Tibial nerve (tissue), 4 donors: ENCODE data around the gene STK26. TPM values are rescaled to one million over a fixed set of nuclear protein-coding genes. Genes with fewer than 3 reads are reported as not detected.
A peak's percentile ranks its signal among the peaks of the same experiment; 100 is the strongest.

ENCODE experiments used
- DNase-seq, 2 donors: peaks; one replicate each; pipeline ENCODE4 v3.0.0-alpha.2; 2019; ENCODE audit warnings: low spot score in 2 of 2
- H3K27ac ChIP-seq, 4 donors: fragments of 200-600 bp; sonication (generic) in 3 of 4; one replicate each; pipeline ENCODE4 v1.5.1; 2017 to 2019; ENCODE audit warnings: mild to moderate bottlenecking in 1 of 4
- H3K27me3 ChIP-seq, 2 donors: fragments of 200-600 bp; sonication (generic) in 1 of 2; one replicate each; pipeline versions ENCODE4 v1.5.1 to v1.6.0; 2017 to 2019
- H3K36me3 ChIP-seq, 3 donors: fragments of 200-600 bp; sonication (generic); one replicate each; pipeline ENCODE4 v1.5.1; 2018 to 2019
- H3K4me1 ChIP-seq, 4 donors: fragments of 200-600 bp; sonication (generic) in 3 of 4; one replicate each; pipeline ENCODE4 v1.5.1; 2017 to 2019
- H3K4me3 ChIP-seq, 4 donors: fragments of 200-600 bp; sonication (generic) in 3 of 4; one replicate each; pipeline ENCODE4 v1.5.1; 2017 to 2019; ENCODE audit warnings: mild to moderate bottlenecking in 1 of 4, moderate library complexity in 1 of 4
- H3K9me3 ChIP-seq, 4 donors: fragments of 200-600 bp; sonication (generic) in 3 of 4; one replicate each; pipeline ENCODE4 v1.5.1; 2017 to 2019
- CTCF ChIP-seq, 5 experiments: fragments of 200-600 bp in 3 of 5; fragments of 450-650 bp in 2 of 5; sonication (generic) in 3 of 5; IDR thresholded peaks; one replicate each; pipeline ENCODE4 v1.5.1; 2016 to 2019; ENCODE audit warnings: antibody characterized with exemption in 5 of 5, mild to moderate bottlenecking in 3 of 5, moderate library complexity in 2 of 5
- EP300 ChIP-seq, 2 donors: sonication (generic); formaldehyde crosslinking; IDR thresholded peaks; one replicate each; pipeline ENCODE4 v1.6.1; 2017; ENCODE audit warnings: antibody characterized with exemption in 2 of 2, mild to moderate bottlenecking in 1 of 2
- POLR2A ChIP-seq, 2 donors: fragments of 450-650 bp; IDR thresholded peaks; one replicate each; pipeline ENCODE4 v1.6.1; 2017; ENCODE audit warnings: antibody characterized with exemption in 2 of 2, mild to moderate bottlenecking in 2 of 2, moderate library complexity in 2 of 2
- WGBS, 2 donors: methylation state at CpG; one replicate each; pipeline ENCODE4 v1.1.5; 2018; 5-methylcytosine and 5-hydroxymethylcytosine counted together
- total RNA-seq, 4 donors: library from RNA; depleted of rRNA; stranded (reverse); fragments of >200 nt; gene quantifications; one replicate each; pipeline ENCODE4 v1.1.0, GENCODE V29; 2016

The STK26 gene
- total RNA-seq, 4 donors from 2014 or later: 1.7 to 3.9 (median 2.0) TPM

DNA sequence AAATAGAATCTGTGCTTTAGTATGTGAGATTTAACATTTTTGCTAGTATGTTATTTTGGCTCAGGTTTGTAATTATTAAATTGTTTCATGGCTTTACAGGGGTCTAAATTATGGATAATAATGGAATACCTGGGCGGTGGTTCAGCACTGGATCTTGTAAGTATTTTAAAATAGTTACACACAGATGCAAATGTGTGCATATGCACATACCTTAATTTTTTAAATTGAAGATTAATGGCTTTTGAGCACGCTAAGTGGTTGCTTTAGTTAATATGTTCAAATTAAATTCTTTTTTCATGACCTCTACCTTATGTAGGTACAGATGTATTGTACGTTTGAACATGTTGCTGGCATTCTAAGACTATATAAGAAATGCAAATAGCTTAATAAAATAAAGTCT is 40.2 kb downstream of the STK26 start:
- TF ChIP-seq POLR2A (IDR thresholded peaks at IDR 0.05) (no peak), EP300 (IDR thresholded peaks at IDR 0.05) (no peak), CTCF (IDR thresholded peaks at IDR 0.05) (no peak)
- H3K27ac ChIP-seq: no peak overlapping the region
- WGBS, 2 donors: 67 to 96% methylated on average over 3 of the region's 3 CpGs
- H3K9me3 ChIP-seq: no peaks in the 10 kb centered on the region
- H3K36me3 ChIP-seq: no peaks in the 10 kb centered on the region
- no peaks in the 10 kb centered on the region for H3K4me1 ChIP-seq
- peaks cover 0 to 22% of the 10 kb centered on the region in 2 donors for H3K27me3 ChIP-seq
- H3K4me3 ChIP-seq: no peak overlapping the region
- no peak for DNase-seq

- DNase-seq: no peak
- H3K4me3 ChIP-seq: no peak overlapping the region
- peaks cover 0 to 22% of the 10 kb centered on the region in 2 donors for H3K27me3 ChIP-seq
- H3K4me1 ChIP-seq: no peaks in the 10 kb centered on the region
- WGBS, 2 donors: 67 to 88% methylated on average over 4 of the region's 4 CpGs
- H3K36me3 ChIP-seq: no peaks in the 10 kb centered on the region
- no peak for TF ChIP-seq EP300 (IDR thresholded peaks at IDR 0.05)
- H3K9me3 ChIP-seq: no peaks in the 10 kb centered on the region
- H3K27ac ChIP-seq: no peak overlapping the region
Observed at GRCh38 chrX:132063862-132064261, 40.8 kb downstream of the STK26 start.

DNA sequence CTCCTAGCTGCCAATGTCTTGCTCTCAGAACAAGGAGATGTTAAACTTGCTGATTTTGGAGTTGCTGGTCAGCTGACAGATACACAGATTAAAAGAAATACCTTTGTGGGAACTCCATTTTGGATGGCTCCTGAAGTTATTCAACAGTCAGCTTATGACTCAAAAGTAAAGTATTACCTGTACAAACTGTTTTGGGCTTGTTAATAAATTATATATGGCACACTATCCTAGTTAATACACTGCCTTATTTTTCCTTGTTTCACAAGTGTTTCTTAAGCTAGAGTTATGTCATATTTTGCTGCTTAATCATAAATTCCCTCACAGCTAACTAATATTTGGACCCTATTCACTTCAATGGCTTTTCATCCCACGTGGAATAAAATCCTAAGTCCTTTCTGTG is 45.3 kb downstream of the STK26 start:
- DNase-seq: no peak
- Histone ChIP-seq H3K4me3 (no peak overlapping the region), H3K9me3 (no peaks in the 10 kb centered on the region), H3K27me3 (peaks cover 0 to 8% of the 10 kb centered on the region in 2 donors), H3K36me3 (no peaks in the 10 kb centered on the region), H3K4me1 (no peaks in the 10 kb centered on the region), H3K27ac (no peak overlapping the region)
- TF ChIP-seq POLR2A (IDR thresholded peaks at IDR 0.05): no peak
- no peak for TF ChIP-seq CTCF (IDR thresholded peaks at IDR 0.05)
- TF ChIP-seq EP300 (IDR thresholded peaks at IDR 0.05): no peak
- WGBS, 2 donors: 42 to 57% methylated on average over 1 of the region's 1 CpG

- Histone ChIP-seq H3K27me3 (peaks cover 0 to 8% of the 10 kb centered on the region in 2 donors), H3K4me1 (no peaks in the 10 kb centered on the region), H3K4me3 (no peak overlapping the region), H3K27ac (no peak overlapping the region), H3K36me3 (no peaks in the 10 kb centered on the region), H3K9me3 (no peaks in the 10 kb centered on the region)
- no peak for DNase-seq
- TF ChIP-seq CTCF (IDR thresholded peaks at IDR 0.05): peak in 1 of 5 experiments; percentile 25
- no peak for TF ChIP-seq POLR2A (IDR thresholded peaks at IDR 0.05)
Observed at GRCh38 chrX:132071254-132071653, 48.2 kb downstream of the STK26 start.

- no peak overlapping the region for H3K27ac ChIP-seq
- WGBS, 2 donors: 73 to 100% methylated on average over 1 of the region's 1 CpG
- H3K27me3 ChIP-seq: peaks cover 0 to 19% of the 10 kb centered on the region in 2 donors
- H3K36me3 ChIP-seq: no peaks in the 10 kb centered on the region
- no peaks in the 10 kb centered on the region for H3K9me3 ChIP-seq
- no peak for DNase-seq
- H3K4me1 ChIP-seq: no peaks in the 10 kb centered on the region
- no peak for TF ChIP-seq CTCF (IDR thresholded peaks at IDR 0.05)
- TF ChIP-seq EP300 (IDR thresholded peaks at IDR 0.05): no peak
- no peak for TF ChIP-seq POLR2A (IDR thresholded peaks at IDR 0.05)
- H3K4me3 ChIP-seq: no peak overlapping the region
Observed at GRCh38 chrX:132077414-132077813, 54.3 kb downstream of the STK26 start.

DNA sequence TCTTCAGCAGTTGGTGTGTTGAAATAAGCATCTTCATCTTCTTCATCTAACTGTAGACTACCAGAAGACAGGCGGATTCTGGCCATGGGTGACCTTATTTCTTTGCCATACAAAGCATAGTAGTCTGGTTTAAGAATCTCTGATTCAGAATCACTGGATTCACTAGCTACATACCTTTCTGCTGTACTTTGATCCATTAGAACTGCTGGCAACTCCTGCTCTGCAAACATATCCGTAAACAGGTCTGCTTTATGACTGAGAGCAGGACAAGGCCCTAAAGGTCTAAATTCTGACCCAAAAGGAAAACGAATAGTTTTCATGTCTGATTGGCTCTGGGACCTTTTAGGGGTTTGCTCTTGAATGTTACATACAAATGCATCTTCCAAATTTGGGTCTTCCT is 54.8 kb downstream of the STK26 start:
- H3K36me3 ChIP-seq: no peaks in the 10 kb centered on the region
- no peaks in the 10 kb centered on the region for H3K9me3 ChIP-seq
- 78 to 98% methylated on average over 3 of the region's 3 CpGs for WGBS, 2 donors
- peaks cover 0 to 19% of the 10 kb centered on the region in 2 donors for H3K27me3 ChIP-seq
- no peak overlapping the region for H3K27ac ChIP-seq
- TF ChIP-seq EP300 (IDR thresholded peaks at IDR 0.05): no peak
- TF ChIP-seq CTCF (IDR thresholded peaks at IDR 0.05): no peak
- no peak for TF ChIP-seq POLR2A (IDR thresholded peaks at IDR 0.05)
- no peaks in the 10 kb centered on the region for H3K4me1 ChIP-seq
- no peak overlapping the region for H3K4me3 ChIP-seq
- no peak for DNase-seq
